Neuronal stem cell (in vitro differentiated cells): ENCODE results near the gene STARD8.

ENCODE experiments used
- DNase-seq: peaks from one replicate; pipeline ENCODE4 v3.0.0-alpha.2; 2013; ENCODE audit warnings: low spot score
- H2AFZ ChIP-seq: one replicate; pipeline ENCODE4 v1.6.1; 2013; ENCODE audit warnings: mild to moderate bottlenecking, low read length, inconsistent platforms
- H2AK5ac ChIP-seq: 2 replicates; pipeline ENCODE4 v1.6.1; 2013; ENCODE audit warnings: low read depth, mild to moderate bottlenecking, inconsistent platforms, low read length, moderate library complexity, mixed read lengths
- H2BK120ac ChIP-seq: 2 replicates; pipeline ENCODE4 v1.6.1; 2013; ENCODE audit warnings: low read depth, mild to moderate bottlenecking, inconsistent platforms, low read length, moderate library complexity, mixed read lengths
- H2BK12ac ChIP-seq: one replicate; pipeline ENCODE4 v1.6.1; 2013; ENCODE audit warnings: low read length, inconsistent platforms
- H2BK15ac ChIP-seq: 2 replicates; pipeline ENCODE4 v1.6.1; 2013; ENCODE audit warnings: mild to moderate bottlenecking, low read length, inconsistent platforms, mixed read lengths
- H2BK5ac ChIP-seq: one replicate; pipeline ENCODE4 v1.6.1; 2013; ENCODE audit warnings: inconsistent platforms, mild to moderate bottlenecking, low read length, moderate library complexity
- H3K14ac ChIP-seq: one replicate; pipeline ENCODE4 v1.6.1; 2013; ENCODE audit warnings: low read length, inconsistent platforms
- H3K18ac ChIP-seq: 2 replicates; pipeline ENCODE4 v1.6.1; 2013; ENCODE audit warnings: low read length, inconsistent platforms
- H3K23ac ChIP-seq: 2 replicates; pipeline ENCODE4 v1.6.1; 2013; ENCODE audit warnings: low read depth, mild to moderate bottlenecking, mixed read lengths, low read length, inconsistent platforms; ENCODE audit not compliant: poor library complexity
- H3K27ac ChIP-seq: replicated peaks from 3 replicates; pipeline ENCODE4 v1.5.1; 2013; ENCODE audit warnings: low read length, inconsistent platforms
- H3K27me3 ChIP-seq, 3 experiments: 2 replicates each; pipeline ENCODE4 v1.6.1; 2013; ENCODE audit warnings: low read length in 3 of 3, mild to moderate bottlenecking in 2 of 3, inconsistent platforms in 1 of 3, low read depth in 1 of 3, mixed read lengths in 1 of 3, moderate library complexity in 1 of 3; ENCODE audit not compliant: control insufficient read depth in 3 of 3, insufficient read depth in 3 of 3
- H3K36me3 ChIP-seq, 2 donors: replicated peaks in 1 of 2; 2 replicates each; pipeline ENCODE4 v1.6.1; 2013; ENCODE audit warnings: low read length in 2 of 2; ENCODE audit not compliant: control insufficient read depth in 2 of 2, insufficient read depth in 2 of 2
- H3K4ac ChIP-seq: 2 replicates; pipeline ENCODE4 v1.6.1; 2013; ENCODE audit warnings: inconsistent platforms, mild to moderate bottlenecking, low read length, moderate library complexity
- H3K4me1 ChIP-seq, 2 donors: 1 replicate in 1 of 2; 2 replicates in 1 of 2; pipeline ENCODE4 v1.6.1; 2013; ENCODE audit warnings: low read length in 2 of 2, low read depth in 1 of 2; ENCODE audit not compliant: control insufficient read depth in 2 of 2, insufficient read depth in 1 of 2
- H3K4me2 ChIP-seq: one replicate; pipeline ENCODE4 v1.6.1; 2013; ENCODE audit warnings: mild to moderate bottlenecking, low read length, inconsistent platforms; ENCODE audit not compliant: insufficient read depth, poor library complexity, severe bottlenecking
- H3K4me3 ChIP-seq, 2 donors: 2 replicates each; pipeline ENCODE4 v1.5.1; 2013; ENCODE audit warnings: low read length in 2 of 2, mild to moderate bottlenecking in 2 of 2, inconsistent platforms in 1 of 2, moderate library complexity in 1 of 2
- H3K79me1 ChIP-seq: one replicate; pipeline ENCODE4 v1.6.1; 2013; ENCODE audit warnings: low read depth, mild to moderate bottlenecking, inconsistent platforms, low read length, moderate library complexity
- H3K9ac ChIP-seq: one replicate; pipeline ENCODE4 v1.6.1; 2013; ENCODE audit warnings: mild to moderate bottlenecking, low read depth, low read length, inconsistent platforms; ENCODE audit not compliant: poor library complexity
- H3K9me3 ChIP-seq, 2 donors: replicated peaks in 1 of 2; 2 replicates each; pipeline versions ENCODE3 to v1.6.1; 2013; ENCODE audit warnings: low read length in 2 of 2, mild to moderate bottlenecking in 2 of 2, inconsistent platforms in 1 of 2, low read depth in 1 of 2, mixed read lengths in 1 of 2, moderate library complexity in 1 of 2; ENCODE audit not compliant: control insufficient read depth in 2 of 2, insufficient read depth in 1 of 2
- H4K8ac ChIP-seq: one replicate; pipeline ENCODE4 v1.6.1; 2013; ENCODE audit warnings: low read depth, mild to moderate bottlenecking, inconsistent platforms, low read length, moderate library complexity
- H4K91ac ChIP-seq: one replicate; pipeline ENCODE4 v1.6.1; 2013; ENCODE audit warnings: low read length, low read depth, mild to moderate bottlenecking, inconsistent platforms; ENCODE audit not compliant: poor library complexity
- WGBS, 2 donors: extraction: QIAGEN DNeasy Blood & Tissue Kit; methylation state at CpG; one replicate each; pipeline ENCODE4 v1.1.7; 2013; ENCODE audit warnings: missing lambda C conversion rate in 2 of 2, mixed read lengths in 1 of 2; ENCODE audit not compliant: insufficient read length in 2 of 2, insufficient replicate concordance in 1 of 2; ENCODE audit errors: extremely low coverage in 2 of 2; 5-methylcytosine and 5-hydroxymethylcytosine counted together

STARD8 gene

DNA sequence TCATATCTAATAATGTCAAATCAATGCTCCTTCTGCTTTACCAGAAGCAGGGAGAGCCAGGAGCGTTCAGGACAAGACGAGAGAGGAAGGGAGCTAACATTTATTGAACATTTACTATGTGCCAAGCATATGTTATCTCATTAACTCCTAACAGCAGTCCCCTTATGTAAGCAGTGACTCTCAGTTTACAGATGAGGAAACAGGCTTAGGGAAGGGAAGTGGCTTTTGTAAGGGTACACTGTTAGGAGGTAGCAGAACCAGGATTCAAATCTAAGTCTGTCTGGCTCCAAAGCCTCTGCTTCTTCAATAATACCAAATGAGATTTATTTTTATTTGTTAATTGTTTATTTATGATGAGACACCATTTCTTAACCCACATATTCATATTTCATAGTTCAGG lies 2.6 kb upstream of the STARD8 start:
- H3K36me3 ChIP-seq, result no peaks in the 10 kb centered on the region
- no peak overlapping the region for H2AK5ac ChIP-seq
- H3K18ac ChIP-seq, result no peak overlapping the region
- no peak overlapping the region for H3K4ac ChIP-seq
- no CpG with 5 or more reads among the region's 2 CpGs for WGBS, 2 donors
- no peak overlapping the region for H4K91ac ChIP-seq
- peaks cover 0 to 6% of the 10 kb centered on the region in 2 donors for H3K4me1 ChIP-seq
- H2BK12ac ChIP-seq, result no peak overlapping the region
- peaks cover 0 to 15% (median 0%) of the 10 kb centered on the region in 3 experiments for H3K27me3 ChIP-seq
- no peaks in the 10 kb centered on the region for H3K79me1 ChIP-seq
- no peak overlapping the region for H3K9ac ChIP-seq
- H2AFZ ChIP-seq, result no peak overlapping the region
- no peaks in the 10 kb centered on the region for H3K9me3 ChIP-seq
- no peak overlapping the region for H3K4me3 ChIP-seq
- no peak for DNase-seq
- no peak overlapping the region for H3K27ac ChIP-seq
- H2BK15ac ChIP-seq, result no peak overlapping the region
- H3K4me2 ChIP-seq, result no peak overlapping the region
- no peak overlapping the region for H2BK5ac ChIP-seq
- H3K23ac ChIP-seq, result no peak overlapping the region
- H2BK120ac ChIP-seq, result no peak overlapping the region
- H3K14ac ChIP-seq, result no peak overlapping the region
- no peak overlapping the region for H4K8ac ChIP-seq

DNA sequence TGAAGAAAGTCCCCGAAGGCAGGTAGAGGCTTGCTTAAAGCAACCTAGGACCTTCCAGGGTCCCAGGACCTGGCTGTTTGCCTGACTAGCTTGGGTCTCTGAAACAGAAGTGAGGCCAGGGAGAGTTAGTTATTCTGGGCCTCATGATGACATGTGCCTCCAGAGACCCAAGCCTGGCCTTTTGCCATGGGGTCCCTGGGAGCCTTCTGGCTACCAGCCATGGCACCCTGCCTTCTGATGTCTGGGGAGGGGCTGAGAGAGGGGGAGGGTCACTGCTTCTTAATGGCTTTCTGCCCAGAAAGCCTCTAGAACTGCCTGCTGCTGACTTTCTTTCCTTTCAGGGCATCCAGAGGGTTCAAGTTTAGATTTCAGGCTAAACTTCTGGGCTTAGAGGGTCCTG lies 1.0 kb upstream of the STARD8 start:
- H4K8ac ChIP-seq, result no peak overlapping the region
- no peaks in the 10 kb centered on the region for H3K79me1 ChIP-seq
- H2AK5ac ChIP-seq, result no peak overlapping the region
- no peak for DNase-seq
- H3K9me3 ChIP-seq, result no peaks in the 10 kb centered on the region
- H3K36me3 ChIP-seq, result no peaks in the 10 kb centered on the region
- H2BK5ac ChIP-seq, result no peak overlapping the region
- peaks cover 0 to 15% (median 0%) of the 10 kb centered on the region in 3 experiments for H3K27me3 ChIP-seq
- no peak overlapping the region for H2BK12ac ChIP-seq
- no peak overlapping the region for H3K27ac ChIP-seq
- no peak overlapping the region for H3K9ac ChIP-seq
- H3K4me3 ChIP-seq, result no peak overlapping the region
- no peak overlapping the region for H3K4ac ChIP-seq
- no peak overlapping the region for H2AFZ ChIP-seq
- H3K4me2 ChIP-seq, result no peak overlapping the region
- no CpG with 5 or more reads among the region's 1 CpG for WGBS, 2 donors
- no peak overlapping the region for H2BK120ac ChIP-seq
- no peak overlapping the region for H3K23ac ChIP-seq
- no peak overlapping the region for H3K14ac ChIP-seq
- peaks cover 0 to 6% of the 10 kb centered on the region in 2 donors for H3K4me1 ChIP-seq
- H2BK15ac ChIP-seq, result no peak overlapping the region
- H4K91ac ChIP-seq, result no peak overlapping the region
- no peak overlapping the region for H3K18ac ChIP-seq

DNA sequence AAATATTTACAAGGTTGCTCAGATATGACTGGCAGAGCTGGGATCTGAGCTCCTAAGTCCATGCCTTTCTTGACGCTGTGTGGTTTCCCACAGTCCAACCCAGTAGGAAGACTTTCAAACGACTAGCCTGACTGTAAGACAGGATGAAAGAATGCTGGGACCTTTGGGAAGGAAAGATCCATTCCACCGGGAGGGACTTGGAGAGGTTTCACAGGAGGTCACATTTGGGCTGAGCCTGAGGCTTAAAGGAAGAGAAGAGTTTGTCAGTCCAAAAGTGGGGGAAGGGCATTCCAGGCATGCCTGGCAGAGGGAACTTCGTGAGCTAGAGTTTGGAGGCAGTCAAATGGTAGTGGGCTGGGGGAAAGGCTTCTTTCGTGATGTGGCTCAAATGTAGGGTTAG lies 1.5 kb downstream of the STARD8 start:
- no peak overlapping the region for H2AFZ ChIP-seq
- H3K4ac ChIP-seq, result no peak overlapping the region
- no peak overlapping the region for H3K4me2 ChIP-seq
- no peak overlapping the region for H2BK12ac ChIP-seq
- no peaks in the 10 kb centered on the region for H3K9me3 ChIP-seq
- no peak overlapping the region for H2BK5ac ChIP-seq
- H3K4me1 ChIP-seq, result peaks cover 0 to 6% of the 10 kb centered on the region in 2 donors
- H4K8ac ChIP-seq, result no peak overlapping the region
- H3K14ac ChIP-seq, result no peak overlapping the region
- no peak overlapping the region for H3K4me3 ChIP-seq
- no peaks in the 10 kb centered on the region for H3K79me1 ChIP-seq
- no peak overlapping the region for H2AK5ac ChIP-seq
- no peak overlapping the region for H2BK120ac ChIP-seq
- H3K18ac ChIP-seq, result no peak overlapping the region
- no peak overlapping the region for H4K91ac ChIP-seq
- no peak for DNase-seq
- H3K27ac ChIP-seq, result no peak overlapping the region
- no peak overlapping the region for H3K23ac ChIP-seq
- no peaks in the 10 kb centered on the region for H3K36me3 ChIP-seq
- no peak overlapping the region for H3K9ac ChIP-seq
- no peak overlapping the region for H2BK15ac ChIP-seq
- peaks cover 0 to 15% (median 0%) of the 10 kb centered on the region in 3 experiments for H3K27me3 ChIP-seq
- no CpG with 5 or more reads among the region's 5 CpGs for WGBS, 2 donors

DNA sequence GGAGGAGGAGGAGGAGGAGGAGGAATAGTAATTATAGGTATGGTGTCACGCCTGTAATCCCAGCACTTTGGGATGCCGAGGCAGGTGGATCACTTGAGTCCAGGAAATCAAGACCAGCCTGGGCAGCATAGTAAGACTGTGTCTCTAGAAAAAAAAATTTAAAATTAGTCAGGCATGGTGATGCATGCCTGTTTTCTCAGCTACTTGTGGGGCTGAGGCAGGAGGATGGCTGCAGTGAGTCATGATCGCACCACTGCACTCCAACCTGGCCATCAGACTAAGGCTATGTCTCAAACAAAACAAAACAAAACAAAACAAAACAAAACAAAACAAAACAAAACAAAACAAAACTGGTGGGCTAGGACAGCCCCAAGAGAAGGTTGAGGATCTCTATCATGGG lies 3.0 kb downstream of the STARD8 start:
- H3K79me1 ChIP-seq, result no peaks in the 10 kb centered on the region
- H4K8ac ChIP-seq, result no peak overlapping the region
- H3K27ac ChIP-seq, result no peak overlapping the region
- no peak overlapping the region for H2BK120ac ChIP-seq
- no peak overlapping the region for H3K18ac ChIP-seq
- H3K9ac ChIP-seq, result no peak overlapping the region
- WGBS, 2 donors, result no CpG with 5 or more reads among the region's 3 CpGs
- H3K4me1 ChIP-seq, result peaks cover 0 to 6% of the 10 kb centered on the region in 2 donors
- no peak overlapping the region for H3K4me3 ChIP-seq
- no peak overlapping the region for H2BK15ac ChIP-seq
- H3K14ac ChIP-seq, result no peak overlapping the region
- H2BK12ac ChIP-seq, result no peak overlapping the region
- H4K91ac ChIP-seq, result no peak overlapping the region
- no peak overlapping the region for H2AK5ac ChIP-seq
- H2BK5ac ChIP-seq, result no peak overlapping the region
- peaks cover 0 to 15% (median 0%) of the 10 kb centered on the region in 3 experiments for H3K27me3 ChIP-seq
- H2AFZ ChIP-seq, result no peak overlapping the region
- H3K4me2 ChIP-seq, result no peak overlapping the region
- H3K36me3 ChIP-seq, result no peaks in the 10 kb centered on the region
- no peak for DNase-seq
- H3K9me3 ChIP-seq, result no peaks in the 10 kb centered on the region
- H3K23ac ChIP-seq, result no peak overlapping the region
- H3K4ac ChIP-seq, result no peak overlapping the region
